SU-DHL-6 (cell line): ENCODE measurements around the gene RND1.
"Not testable (repeated sequence)": the region's sequence is repeated elsewhere in the genome, so short reads cannot be mapped to it uniquely, and the experiment has no call there.

Experiments used
- H2AFZ ChIP-seq: fragments of 200-600 bp; sonication (generic); 2 replicates; pipeline ENCODE4 v1.6.1; 2014; ENCODE audit warnings: low read depth, mild to moderate bottlenecking, moderate library complexity, mixed read lengths, antibody characterized with exemption, low read length; ENCODE audit not compliant: severe bottlenecking
- H3F3A ChIP-seq: fragments of 200-600 bp; shearing (Covaris generic); 2 replicates; pipeline ENCODE4 v1.6.0; 2016; ENCODE audit warnings: antibody characterized with exemption, mild to moderate bottlenecking; ENCODE audit not compliant: insufficient read depth
- H3K27ac ChIP-seq: fragments of 200-600 bp; sonication (generic); 2 replicates; pipeline ENCODE4 v1.5.1; 2016; ENCODE audit warnings: low read depth, mild to moderate bottlenecking, low read length, moderate library complexity, mixed read lengths
- H3K27me3 ChIP-seq: fragments of 200-600 bp; sonication (generic), shearing (Covaris generic); 2 replicates; pipeline ENCODE4 v1.6.0; 2014; ENCODE audit warnings: mild to moderate bottlenecking, low read length
- H3K36me3 ChIP-seq: fragments of 200-600 bp; sonication (generic); 2 replicates; pipeline ENCODE4 v1.6.1; 2014; ENCODE audit warnings: mild to moderate bottlenecking, low read length, mixed read lengths
- H3K4me2 ChIP-seq: fragments of 300-600, 200-600 bp; shearing (Covaris generic), sonication (generic); 2 replicates; pipeline ENCODE4 v1.6.0; 2014; ENCODE audit warnings: low read length, low read depth, mild to moderate bottlenecking; ENCODE audit not compliant: poor library complexity, severe bottlenecking
- H3K4me3 ChIP-seq: fragments of 200-600 bp; sonication (generic); 2 replicates; pipeline ENCODE4 v1.5.1; 2014; ENCODE audit warnings: antibody characterized with exemption, low read length, mild to moderate bottlenecking, mixed read lengths; ENCODE audit not compliant: insufficient read depth, poor library complexity, severe bottlenecking
- H3K79me2 ChIP-seq: fragments of 200-600 bp; sonication (generic); 2 replicates; pipeline ENCODE4 v1.6.1; 2014; ENCODE audit warnings: mild to moderate bottlenecking, low read length, moderate library complexity; ENCODE audit not compliant: insufficient read depth
- H3K9ac ChIP-seq: fragments of 200-600 bp; sonication (generic); 2 replicates; pipeline ENCODE4 v1.7.0; 2014; ENCODE audit warnings: mild to moderate bottlenecking, low read length
- H3K9me2 ChIP-seq: fragments of 200-600 bp; sonication (generic); replicated peaks from 2 replicates; pipeline ENCODE4 v1.6.1; 2014; ENCODE audit warnings: low read length; ENCODE audit not compliant: insufficient read depth
- H3K9me3 ChIP-seq: fragments of 200-600 bp; sonication (generic); 2 replicates; pipeline ENCODE4 v1.6.1; 2014; ENCODE audit warnings: low read length, mixed read lengths; ENCODE audit not compliant: insufficient read depth
- H4K20me1 ChIP-seq: fragments of 200-600 bp; sonication (generic); 2 replicates; pipeline ENCODE4 v1.6.1; 2014; ENCODE audit warnings: low read depth, mild to moderate bottlenecking, antibody characterized with exemption, low read length, moderate library complexity, mixed read lengths
- CTCF ChIP-seq: fragments of 200-600 bp; sonication (generic); IDR thresholded peaks from one replicate; pipeline ENCODE4 v1.5.1; 2017; ENCODE audit warnings: antibody characterized with exemption, mild to moderate bottlenecking, low read length, moderate library complexity; ENCODE audit not compliant: insufficient read depth, poor library complexity, severe bottlenecking
- EZH2phosphoT487 ChIP-seq: fragments of 200-600 bp; sonication (generic), shearing (Covaris generic); conservative IDR thresholded peaks from 2 replicates; pipeline ENCODE4 v1.6.1; 2018; ENCODE audit warnings: mild to moderate bottlenecking, antibody characterized with exemption, low read length, moderate library complexity, mixed read lengths

The RND1 gene

GRCh38 chr12:48862760-48863159, 2.9 kb downstream of the RND1 start:
- no peak overlapping the region for H3K9ac ChIP-seq
- no peaks in the 10 kb centered on the region for H3F3A ChIP-seq
- H3K27ac ChIP-seq: no peak overlapping the region
- H3K4me3 ChIP-seq: no peak overlapping the region
- no peaks in the 10 kb centered on the region for H3K79me2 ChIP-seq
- no peaks in the 10 kb centered on the region for H3K27me3 ChIP-seq
- H3K36me3 ChIP-seq: no peaks in the 10 kb centered on the region
- H3K9me3 ChIP-seq: no peaks in the 10 kb centered on the region
- no peak overlapping the region for H2AFZ ChIP-seq
- TF ChIP-seq EZH2phosphoT487 (no peak), CTCF (no peak)
- H3K4me2 ChIP-seq: no peak overlapping the region
- H4K20me1 ChIP-seq: no peaks in the 10 kb centered on the region
- no peaks in the 10 kb centered on the region for H3K9me2 ChIP-seq

- no peaks in the 10 kb centered on the region for H4K20me1 ChIP-seq
- H3K36me3 ChIP-seq: no peaks in the 10 kb centered on the region
- H3F3A ChIP-seq: no peaks in the 10 kb centered on the region
- H3K4me2 ChIP-seq: no peak overlapping the region
- no peak overlapping the region for H3K9ac ChIP-seq
- no peak for TF ChIP-seq EZH2phosphoT487
- TF ChIP-seq CTCF: no peak
- no peaks in the 10 kb centered on the region for H3K9me2 ChIP-seq
- no peaks in the 10 kb centered on the region for H3K27me3 ChIP-seq
- no peaks in the 10 kb centered on the region for H3K9me3 ChIP-seq
- H2AFZ ChIP-seq: no peak overlapping the region
- no peaks in the 10 kb centered on the region for H3K79me2 ChIP-seq
- no peak overlapping the region for H3K4me3 ChIP-seq
- no peak overlapping the region for H3K27ac ChIP-seq
These were observed 4.6 kb downstream of the RND1 start for GRCh38 chr12:48861111-48861510.

- H3K36me3 ChIP-seq, H3K27me3 ChIP-seq, H3K27ac ChIP-seq, H3K9me3 ChIP-seq, H2AFZ ChIP-seq, H3K9me2 ChIP-seq, H3K9ac ChIP-seq, H4K20me1 ChIP-seq, H3K4me3 ChIP-seq, H3F3A ChIP-seq, H3K79me2 ChIP-seq, H3K4me2 ChIP-seq: not testable (repeated sequence)
These were observed 5.4 kb downstream of the RND1 start for GRCh38 chr12:48860236-48860635.

- Histone ChIP-seq H3K9me2 (no peaks in the 10 kb centered on the region), H3K9ac (no peak overlapping the region), H2AFZ (no peak overlapping the region), H3K36me3 (no peaks in the 10 kb centered on the region), H3K27me3 (no peaks in the 10 kb centered on the region), H3K79me2 (no peaks in the 10 kb centered on the region), H3K9me3 (no peaks in the 10 kb centered on the region), H3K27ac (no peak overlapping the region), H3K4me2 (no peak overlapping the region), H3F3A (no peaks in the 10 kb centered on the region), H3K4me3 (no peak overlapping the region), H4K20me1 (no peaks in the 10 kb centered on the region)
- TF ChIP-seq EZH2phosphoT487: no peak
- TF ChIP-seq CTCF: no peak
These were observed 6.1 kb downstream of the RND1 start for GRCh38 chr12:48859607-48860006.
